ENCODE measurements around the gene POLE.

GRCh38 chr12:132610866-132611602 lies 76.1 kb downstream of the POLE start:
- TF ChIP-seq ZNF660 (tag by site-specific recombination; IDR thresholded peaks at IDR 0.05) = no peak
- TF ChIP-seq CTCF (tag by site-specific recombination; IDR thresholded peaks at IDR 0.05) = no peak
- no peak for TF ChIP-seq ZNF791 (tag by site-specific recombination; IDR thresholded peaks at IDR 0.05)
- TF ChIP-seq, protein P1, sequence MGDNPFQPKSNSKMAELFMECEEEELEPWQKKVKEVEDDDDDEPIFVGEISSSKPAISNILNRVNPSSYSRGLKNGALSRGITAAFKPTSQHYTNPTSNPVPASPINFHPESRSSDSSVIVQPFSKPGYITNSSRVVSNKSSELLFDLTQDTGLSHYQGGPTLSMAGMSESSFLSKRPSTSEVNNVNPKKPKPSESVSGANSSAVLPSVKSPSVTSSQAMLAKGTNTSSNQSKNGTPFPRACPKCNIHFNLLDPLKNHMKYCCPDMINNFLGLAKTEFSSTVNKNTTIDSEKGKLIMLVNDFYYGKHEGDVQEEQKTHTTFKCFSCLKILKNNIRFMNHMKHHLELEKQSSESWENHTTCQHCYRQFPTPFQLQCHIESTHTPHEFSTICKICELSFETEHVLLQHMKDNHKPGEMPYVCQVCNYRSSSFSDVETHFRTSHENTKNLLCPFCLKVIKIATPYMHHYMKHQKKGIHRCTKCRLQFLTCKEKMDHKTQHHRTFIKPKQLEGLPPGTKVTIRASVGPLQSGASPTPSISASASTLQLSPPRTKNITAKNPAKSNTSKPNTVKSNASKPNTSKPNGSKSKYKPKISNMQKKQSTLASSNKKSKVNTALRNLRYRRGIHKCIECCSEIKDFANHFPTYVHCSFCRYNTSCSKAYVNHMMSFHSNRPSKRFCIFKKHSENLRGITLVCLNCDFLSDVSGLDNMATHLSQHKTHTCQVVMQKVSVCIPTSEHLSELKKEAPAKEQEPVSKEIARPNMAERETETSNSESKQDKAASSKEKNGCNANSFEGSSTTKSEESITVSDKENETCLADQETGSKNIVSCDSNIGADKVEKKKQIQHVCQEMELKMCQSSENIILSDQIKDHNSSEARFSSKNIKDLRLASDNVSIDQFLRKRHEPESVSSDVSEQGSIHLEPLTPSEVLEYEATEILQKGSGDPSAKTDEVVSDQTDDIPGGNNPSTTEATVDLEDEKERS (tag by site-specific recombination; IDR thresholded peaks at IDR 0.05) = no peak
- no peak for TF ChIP-seq REPIN1 (tag by site-specific recombination; IDR thresholded peaks at IDR 0.05; ENCODE audit: low read depth)
- TF ChIP-seq, protein P2, sequence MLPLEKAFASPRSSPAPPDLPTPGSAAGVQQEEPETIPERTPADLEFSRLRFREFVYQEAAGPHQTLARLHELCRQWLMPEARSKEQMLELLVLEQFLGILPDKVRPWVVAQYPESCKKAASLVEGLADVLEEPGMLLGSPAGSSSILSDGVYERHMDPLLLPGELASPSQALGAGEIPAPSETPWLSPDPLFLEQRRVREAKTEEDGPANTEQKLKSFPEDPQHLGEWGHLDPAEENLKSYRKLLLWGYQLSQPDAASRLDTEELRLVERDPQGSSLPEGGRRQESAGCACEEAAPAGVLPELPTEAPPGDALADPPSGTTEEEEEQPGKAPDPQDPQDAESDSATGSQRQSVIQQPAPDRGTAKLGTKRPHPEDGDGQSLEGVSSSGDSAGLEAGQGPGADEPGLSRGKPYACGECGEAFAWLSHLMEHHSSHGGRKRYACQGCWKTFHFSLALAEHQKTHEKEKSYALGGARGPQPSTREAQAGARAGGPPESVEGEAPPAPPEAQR (tag by site-specific recombination; IDR thresholded peaks at IDR 0.05) = no peak
- TF ChIP-seq GLI4 (tag by site-specific recombination; IDR thresholded peaks at IDR 0.05) = no peak
- no peak for TF ChIP-seq PRDM1 (tag by site-specific recombination; IDR thresholded peaks at IDR 0.05)

Data from HEK293 (cell line).